Colonic mucosa (tissue), 4 donors: Measurements from ENCODE around the gene MDH1. TPM values are rescaled to one million over a fixed set of nuclear protein-coding genes. Genes with fewer than 3 reads are reported as not detected.

Experiments
- DNase-seq: peaks from one replicate; pipeline ENCODE4 v3.0.0-alpha.2; 2020
- H3K27ac ChIP-seq: fragments of 200-600 bp; one replicate; pipeline ENCODE4 v1.8.0; 2021
- H3K27me3 ChIP-seq: fragments of 200-600 bp; one replicate; pipeline ENCODE4 v1.8.0; 2021
- H3K36me3 ChIP-seq: fragments of 200-600 bp; one replicate; pipeline ENCODE4 v1.8.0; 2021
- H3K4me1 ChIP-seq: fragments of 200-600 bp; one replicate; pipeline ENCODE4 v1.8.0; 2021; ENCODE audit warnings: mild to moderate bottlenecking
- H3K4me3 ChIP-seq: fragments of 200-600 bp; one replicate; pipeline ENCODE4 v1.8.0; 2021
- H3K9ac ChIP-seq, 2 donors: one replicate each; pipeline ENCODE4 v1.7.0; 2013; ENCODE audit warnings: control low read depth in 2 of 2, low read depth in 2 of 2, low read length in 2 of 2
- H3K9me3 ChIP-seq: fragments of 200-600 bp; one replicate; pipeline ENCODE4 v1.8.0; 2021
- CTCF ChIP-seq: fragments of 200-600 bp; IDR thresholded peaks from one replicate; pipeline ENCODE4 v1.8.0; 2022; ENCODE audit warnings: antibody characterized with exemption, mild to moderate bottlenecking
- intact Hi-C: fragments of 100-400 bp; cut with DNase I; formaldehyde crosslinking; loops from one replicate; pipeline ENCODE4 v1.14.1; 2022
- total RNA-seq, 2 donors: library from RNA; stranded (reverse); fragmentation: NEBNext Ultra II Directional in 1 of 2; extraction: Animal tissue kit (Norgen Biotek cat#: 25700) in 1 of 2; gene quantifications; one replicate each; pipeline ENCODE4 v1.2.1, GENCODE V29; 2021
- donor health status: healthy.
- donor health status: DM: no; HTN: no; CAD: no.
- donor health status: DM: no; HTN: no; CAD: no.

MDH1 gene
- total RNA-seq, 2 donors from 2014 or later, result 187 to 229 TPM

GRCh38 chr2:63591566-63592175 is 2.9 kb downstream of the MDH1 start:
- Histone ChIP-seq H3K9me3 (no peaks in the 10 kb centered on the region), H3K4me3 (no peak overlapping the region), H3K9ac (no peak overlapping the region), H3K27me3 (no peaks in the 10 kb centered on the region), H3K27ac (no peak overlapping the region), H3K4me1 (no peaks in the 10 kb centered on the region), H3K36me3 (no peaks in the 10 kb centered on the region)
- TF ChIP-seq CTCF, result no peak
- intact Hi-C loops, result loop anchor here (10.0 kb wide), 1 partner anchor 283 kb away; no protein-coding TSS in a partner anchor
- no peak for DNase-seq

- no peak for TF ChIP-seq CTCF
- no peaks in the 10 kb centered on the region for H3K9me3 ChIP-seq
- no peaks in the 10 kb centered on the region for H3K27me3 ChIP-seq
- H3K4me1 ChIP-seq, result no peaks in the 10 kb centered on the region
- DNase-seq, result no peak
- no peak overlapping the region for H3K27ac ChIP-seq
- intact Hi-C loops, result loop anchor here (10.0 kb wide), 1 partner anchor 280 kb away; no protein-coding TSS in a partner anchor
- H3K9ac ChIP-seq, result no peak overlapping the region
- H3K4me3 ChIP-seq, result no peak overlapping the region
- H3K36me3 ChIP-seq, result no peaks in the 10 kb centered on the region
These were observed 5.9 kb downstream of the MDH1 start for GRCh38 chr2:63594660-63595059.

GRCh38 chr2:63596401-63596883 is 7.7 kb downstream of the MDH1 start:
- Histone ChIP-seq H3K36me3 (peaks cover 8% of the 10 kb centered on the region), H3K27me3 (no peaks in the 10 kb centered on the region), H3K4me3 (no peak overlapping the region), H3K27ac (no peak overlapping the region), H3K4me1 (no peaks in the 10 kb centered on the region), H3K9ac (no peak overlapping the region), H3K9me3 (no peaks in the 10 kb centered on the region)
- intact Hi-C loops, result loop anchor here (10.0 kb wide), 1 partner anchor 278 kb away; no protein-coding TSS in a partner anchor
- TF ChIP-seq CTCF, result no peak
- no peak for DNase-seq

GRCh38 chr2:63598981-63599380 is 10.2 kb downstream of the MDH1 start:
- Histone ChIP-seq H3K27ac (no peak overlapping the region), H3K27me3 (no peaks in the 10 kb centered on the region), H3K9me3 (no peaks in the 10 kb centered on the region), H3K36me3 (peaks cover 12% of the 10 kb centered on the region), H3K4me3 (no peak overlapping the region), H3K9ac (no peak overlapping the region), H3K4me1 (no peaks in the 10 kb centered on the region)
- no peak for DNase-seq
- intact Hi-C loops, result loop anchor here (10.0 kb wide), 1 partner anchor 276 kb away; no protein-coding TSS in a partner anchor
- no peak for TF ChIP-seq CTCF

GRCh38 chr2:63600881-63601460 is 12.2 kb downstream of the MDH1 start:
- H3K27me3 ChIP-seq, result no peaks in the 10 kb centered on the region
- no peak overlapping the region for H3K4me3 ChIP-seq
- no peak for DNase-seq
- H3K9me3 ChIP-seq, result no peaks in the 10 kb centered on the region
- no peaks in the 10 kb centered on the region for H3K4me1 ChIP-seq
- no peak for TF ChIP-seq CTCF
- peaks cover 24% of the 10 kb centered on the region for H3K36me3 ChIP-seq
- H3K27ac ChIP-seq, result no peak overlapping the region
- H3K9ac ChIP-seq, result no peak overlapping the region
- intact Hi-C loops, result no loop called here
